ENCODE data around the gene PARD6B.
"Not testable (repeated sequence)": the region's sequence is repeated elsewhere in the genome, so short reads cannot be mapped to it uniquely, and the experiment has no call there.

Gene PARD6B

GRCh38 chr20:50768991-50769390 lies 37.6 kb downstream of the PARD6B start:
- in situ Hi-C loops (cut with MboI; ENCODE audit: low sequenced_read_pairs): not testable (repeated sequence)

GRCh38 chr20:50769551-50770085 lies 38.2 kb downstream of the PARD6B start:
- in situ Hi-C loops (cut with MboI; ENCODE audit: low sequenced_read_pairs): not testable (repeated sequence)

GRCh38 chr20:50771419-50772080 lies 40.2 kb downstream of the PARD6B start:
- in situ Hi-C loops (cut with MboI; ENCODE audit: low sequenced_read_pairs): not testable (repeated sequence)

- in situ Hi-C loops (cut with MboI; ENCODE audit: low sequenced_read_pairs): no loop called here
These were observed 41.2 kb downstream of the PARD6B start for GRCh38 chr20:50772420-50773185.

- in situ Hi-C loops (cut with MboI; ENCODE audit: low sequenced_read_pairs): no loop called here
These were observed 43.1 kb downstream of the PARD6B start for GRCh38 chr20:50774515-50774914.

- in situ Hi-C loops (cut with MboI; ENCODE audit: low sequenced_read_pairs): no loop called here
These were observed 44.9 kb downstream of the PARD6B start for GRCh38 chr20:50776122-50776817.

- in situ Hi-C loops (cut with MboI; ENCODE audit: low sequenced_read_pairs): no loop called here
These were observed 46.0 kb downstream of the PARD6B start for GRCh38 chr20:50777373-50777772.

- in situ Hi-C loops (cut with MboI; ENCODE audit: low sequenced_read_pairs): not testable (repeated sequence)
These were observed 47.6 kb downstream of the PARD6B start for GRCh38 chr20:50778994-50779393.

- in situ Hi-C loops (cut with MboI; ENCODE audit: low sequenced_read_pairs): no loop called here
These were observed 52.0 kb downstream of the PARD6B start for GRCh38 chr20:50783390-50783789.

- in situ Hi-C loops (cut with MboI; ENCODE audit: low sequenced_read_pairs): no loop called here
These were observed 52.5 kb downstream of the PARD6B start for GRCh38 chr20:50783903-50784302.

- in situ Hi-C loops (cut with MboI; ENCODE audit: low sequenced_read_pairs): no loop called here
These were observed 53.1 kb downstream of the PARD6B start for GRCh38 chr20:50784464-50784863.

GRCh38 chr20:50786703-50787102 lies 55.3 kb downstream of the PARD6B start:
- in situ Hi-C loops (cut with MboI; ENCODE audit: low sequenced_read_pairs): no loop called here

GRCh38 chr20:50787181-50787580 lies 55.8 kb downstream of the PARD6B start:
- in situ Hi-C loops (cut with MboI; ENCODE audit: low sequenced_read_pairs): no loop called here

- in situ Hi-C loops (cut with MboI; ENCODE audit: low sequenced_read_pairs): no loop called here
These were observed 56.9 kb downstream of the PARD6B start for GRCh38 chr20:50788045-50788991.

- in situ Hi-C loops (cut with MboI; ENCODE audit: low sequenced_read_pairs): no loop called here
These were observed 58.7 kb downstream of the PARD6B start for GRCh38 chr20:50789968-50790650.

GRCh38 chr20:50790651-50791277 lies 59.4 kb downstream of the PARD6B start:
- in situ Hi-C loops (cut with MboI; ENCODE audit: low sequenced_read_pairs): no loop called here

GRCh38 chr20:50792708-50793574 lies 61.6 kb downstream of the PARD6B start:
- in situ Hi-C loops (cut with MboI; ENCODE audit: low sequenced_read_pairs): no loop called here

- in situ Hi-C loops (cut with MboI; ENCODE audit: low sequenced_read_pairs): not testable (repeated sequence)
These were observed 62.2 kb downstream of the PARD6B start for GRCh38 chr20:50793575-50794016.

Data from HL-60/S4 treated with phorbol 12-myristate 13-acetate at 8.2 ng/mL for 4 days and 3 days (cell line).